GM19328 (cell line): ENCODE data around the gene GPR179.
"Not testable (repeated sequence)": the region's sequence is repeated elsewhere in the genome, so short reads cannot be mapped to it uniquely, and the experiment has no call there.

Source experiments
- ATAC-seq: cut with Tn5 transposase; IDR thresholded peaks from one replicate; pipeline ENCODE4 v1.9.1; 2021; ENCODE audit warnings: mild to moderate bottlenecking, moderate library complexity; ENCODE audit not compliant: unreplicated experiment

Gene GPR179

DNA sequence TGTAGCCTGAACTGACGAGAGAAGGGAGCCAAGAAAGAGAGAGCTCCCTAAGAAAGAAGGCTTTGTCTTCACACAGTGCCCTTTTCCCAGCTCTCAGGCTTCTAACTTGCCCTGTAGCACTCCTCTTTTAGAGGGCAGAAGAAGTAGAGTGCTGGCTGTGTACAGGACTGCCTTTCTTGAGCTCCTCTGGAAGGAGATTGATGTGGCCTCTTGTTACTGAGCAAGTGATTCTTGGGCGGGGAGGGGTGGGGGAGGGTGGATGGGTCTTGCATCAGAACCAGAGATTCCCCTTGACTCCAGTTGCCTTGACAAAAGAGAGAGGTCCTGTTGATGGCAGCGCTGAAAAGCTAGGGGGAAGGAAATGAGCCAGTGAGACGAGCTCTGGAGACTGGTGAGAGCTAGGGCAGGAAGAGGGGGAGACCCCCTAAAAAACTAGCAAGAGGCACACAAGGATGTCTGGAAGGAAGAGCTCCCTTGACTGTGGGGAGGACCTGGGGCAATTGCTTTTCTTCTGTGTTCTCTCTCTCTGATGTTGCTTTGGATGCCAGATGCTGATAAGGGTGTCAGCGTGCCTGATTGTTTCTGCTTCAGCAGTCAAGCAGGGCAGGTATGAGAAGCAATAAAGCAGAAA, 18.4 kb downstream of the GPR179 start:
- ATAC-seq = no peak

DNA sequence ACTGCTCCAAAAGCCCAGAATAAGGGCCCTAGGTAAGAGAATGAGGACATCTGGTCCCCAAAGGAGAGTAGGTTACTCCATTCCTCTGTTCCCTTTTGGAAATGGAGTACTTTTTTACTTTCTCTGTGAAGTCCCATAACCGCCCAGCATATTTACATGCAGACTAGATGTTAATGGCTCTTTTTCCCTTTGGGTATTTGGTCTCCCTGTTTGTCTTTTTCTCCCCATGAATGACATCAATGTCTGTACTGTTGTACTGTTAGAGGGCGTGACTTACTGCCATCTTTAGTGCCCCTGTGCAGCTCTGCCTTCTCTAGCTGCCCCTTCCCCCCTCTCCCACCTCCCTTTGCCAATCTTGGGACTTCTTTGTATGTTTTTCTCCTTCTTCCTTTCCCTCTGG, 19.0 kb downstream of the GPR179 start:
- ATAC-seq = no peak

DNA sequence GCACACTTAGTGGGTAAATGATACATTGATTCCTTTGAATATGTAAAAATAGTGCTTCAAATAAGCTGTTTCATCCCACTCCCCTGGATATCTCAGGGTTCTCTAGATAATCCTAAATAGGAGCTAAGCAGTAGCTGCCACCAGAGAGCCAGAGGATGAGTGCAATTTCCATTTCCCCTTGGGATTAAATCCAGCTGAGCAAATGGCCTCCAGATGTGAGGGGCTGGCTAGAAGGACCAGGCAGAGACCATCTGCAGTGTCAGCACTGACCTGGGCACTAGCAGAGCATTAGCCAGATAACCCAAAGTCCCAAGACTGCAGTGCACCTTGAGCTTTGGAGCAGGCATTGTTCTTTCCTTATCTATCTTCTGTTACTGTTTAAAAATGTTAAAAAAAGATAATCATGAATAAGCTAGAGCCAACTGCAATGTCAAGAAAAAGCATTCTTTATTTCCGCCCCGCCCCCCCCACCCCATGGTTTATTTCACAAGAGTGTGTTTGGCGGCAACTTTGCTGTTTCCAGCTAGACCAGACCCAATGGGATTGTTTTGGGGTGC, 19.5 kb downstream of the GPR179 start:
- no peak for ATAC-seq

DNA sequence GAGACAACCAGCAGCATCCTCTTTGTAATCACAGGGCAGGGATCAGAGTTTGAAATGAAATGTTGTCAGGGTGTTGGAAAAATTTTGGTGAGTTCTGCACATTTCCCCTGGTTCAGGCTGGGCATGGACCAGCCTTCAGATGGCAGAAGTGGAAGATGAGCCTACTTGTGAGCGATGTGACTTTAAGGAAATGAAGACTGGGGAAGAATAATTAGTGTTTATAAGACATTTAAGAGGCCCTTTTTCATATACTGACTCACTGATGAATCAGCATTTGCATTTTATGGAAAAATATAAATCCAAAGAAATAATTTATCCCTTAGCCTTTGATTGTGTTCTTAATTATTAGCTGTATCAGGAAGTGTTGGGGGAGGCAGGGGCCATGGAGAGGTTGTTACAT, 20.9 kb downstream of the GPR179 start:
- no peak for ATAC-seq

DNA sequence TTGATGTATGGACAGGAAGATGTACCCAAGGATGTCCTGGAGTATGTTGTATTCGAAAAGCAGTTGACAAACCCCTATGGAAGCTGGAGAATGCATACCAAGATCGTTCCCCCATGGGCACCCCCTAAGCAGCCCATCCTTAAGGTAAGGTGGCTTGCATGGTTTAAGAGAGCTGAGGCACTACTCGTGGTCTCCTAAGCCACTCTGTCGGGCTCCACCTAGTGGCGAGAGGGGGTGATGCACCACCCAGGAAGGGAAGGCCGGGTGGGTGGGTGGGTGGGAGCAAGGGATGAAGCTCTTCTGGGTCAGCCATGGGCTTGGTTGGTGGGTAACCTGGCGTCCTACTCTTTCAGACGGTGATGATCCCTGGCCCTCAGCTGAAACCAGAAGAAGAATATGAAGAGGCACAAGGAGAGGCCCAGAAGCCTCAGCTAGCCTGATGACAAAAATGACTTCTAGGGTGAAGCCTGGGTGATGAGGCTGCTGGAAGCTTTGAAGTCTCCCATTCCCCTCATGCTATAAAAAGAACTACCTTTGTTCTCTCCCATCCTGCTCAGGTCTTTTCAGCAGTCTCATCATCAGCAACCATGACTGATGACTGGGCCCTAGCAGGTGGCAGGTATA, 21.5 kb downstream of the GPR179 start:
- no peak for ATAC-seq

DNA sequence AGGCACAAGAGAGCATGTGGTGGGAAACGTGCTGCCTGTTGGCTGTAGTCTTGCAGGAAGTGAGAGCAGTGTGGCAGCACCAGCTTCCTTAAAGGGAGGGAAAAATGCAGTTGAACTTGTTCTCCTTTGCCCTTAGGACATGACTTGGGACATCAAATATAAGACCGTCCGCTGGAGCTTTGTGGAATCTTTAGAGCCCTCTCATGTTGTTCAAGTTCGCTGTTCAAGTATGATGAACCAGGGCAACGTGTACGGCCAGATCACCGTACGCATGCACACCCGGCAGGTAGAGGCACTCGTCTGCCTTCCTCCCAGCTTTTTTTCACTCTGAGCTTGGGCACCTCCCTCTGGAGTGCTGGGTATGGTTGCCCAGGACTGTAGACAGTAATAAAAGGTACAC, 23.3 kb downstream of the GPR179 start:
- no peak for ATAC-seq

DNA sequence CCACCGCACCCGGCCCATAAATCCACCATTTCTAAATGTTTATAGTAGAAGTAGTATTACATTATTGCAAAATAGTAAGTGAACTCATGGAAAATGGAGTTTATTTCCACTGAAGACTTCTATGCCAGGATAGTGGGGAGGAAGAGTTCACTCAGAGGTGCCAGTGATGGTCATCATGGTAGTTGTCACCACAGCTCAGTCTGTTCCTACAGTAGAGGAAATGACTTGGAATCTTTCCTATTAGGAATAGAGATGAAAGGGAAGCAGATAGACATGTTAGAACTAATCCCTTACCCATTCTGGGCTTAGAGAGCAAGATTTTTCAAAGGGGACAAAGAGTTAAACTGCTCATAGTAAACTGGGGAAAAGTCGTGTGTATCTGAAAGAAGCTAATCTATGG, 26.7 kb downstream of the GPR179 start:
- no peak for ATAC-seq

DNA sequence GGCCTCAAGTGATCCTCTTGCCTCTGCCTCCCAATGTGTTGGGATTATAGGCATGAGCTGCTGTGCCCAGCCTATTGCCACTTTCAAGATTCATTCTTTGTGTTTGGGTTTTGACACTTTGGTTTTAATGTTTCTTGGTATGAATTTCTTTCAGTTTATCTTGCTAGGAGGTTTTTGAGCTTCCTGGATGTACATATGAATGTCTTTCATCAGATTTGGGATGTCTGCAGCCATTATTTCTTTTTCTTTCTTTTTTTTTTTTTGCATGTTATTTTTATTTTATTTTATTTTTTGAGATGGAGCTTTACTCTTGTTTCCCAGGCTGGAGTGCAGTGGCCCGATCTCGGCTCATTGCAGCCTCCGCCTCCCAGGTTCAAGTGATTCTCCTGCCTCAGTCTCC, 28.3 kb downstream of the GPR179 start:
- no peak for ATAC-seq

DNA sequence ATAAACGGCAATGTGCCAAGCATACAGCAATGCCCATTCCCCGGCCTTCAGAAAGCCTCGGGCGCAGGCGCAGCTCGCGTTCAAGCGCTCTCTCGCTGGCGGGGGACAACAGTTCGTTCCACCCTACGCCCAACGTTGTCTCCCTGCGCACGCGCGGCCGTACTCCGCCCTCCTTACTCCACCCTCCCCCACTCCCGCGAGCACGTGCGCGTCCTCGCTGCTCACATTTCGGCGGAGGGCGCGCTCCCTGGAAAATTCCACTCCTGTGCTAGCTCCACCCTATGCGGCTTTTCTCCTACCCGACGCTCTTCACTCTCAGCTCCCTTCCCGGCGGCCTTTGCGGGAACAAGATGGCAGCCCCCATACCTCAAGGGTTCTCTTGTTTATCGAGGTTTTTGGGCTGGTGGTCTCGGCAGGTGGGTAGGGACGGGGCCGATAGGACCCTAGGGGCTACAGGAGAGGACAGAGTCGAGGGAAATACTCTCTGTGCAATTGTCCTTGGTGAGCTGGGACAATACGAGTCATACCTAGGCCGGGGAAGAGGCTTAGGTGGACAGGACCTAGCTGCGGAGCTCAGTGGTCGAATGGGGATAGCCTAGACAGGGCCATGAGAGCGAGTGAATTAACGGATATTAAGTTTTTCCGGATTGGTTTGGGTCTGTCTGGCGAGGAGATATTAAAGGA, 46.8 kb downstream of the GPR179 start, which contains the start of gene MRPL45:
TSS of gene MRPL45 (plus strand) at position 335 of the 684 bp plus-strand sequence. CDS start at position 351, 16 bp downstream.
- ATAC-seq = peak; percentile 87

DNA sequence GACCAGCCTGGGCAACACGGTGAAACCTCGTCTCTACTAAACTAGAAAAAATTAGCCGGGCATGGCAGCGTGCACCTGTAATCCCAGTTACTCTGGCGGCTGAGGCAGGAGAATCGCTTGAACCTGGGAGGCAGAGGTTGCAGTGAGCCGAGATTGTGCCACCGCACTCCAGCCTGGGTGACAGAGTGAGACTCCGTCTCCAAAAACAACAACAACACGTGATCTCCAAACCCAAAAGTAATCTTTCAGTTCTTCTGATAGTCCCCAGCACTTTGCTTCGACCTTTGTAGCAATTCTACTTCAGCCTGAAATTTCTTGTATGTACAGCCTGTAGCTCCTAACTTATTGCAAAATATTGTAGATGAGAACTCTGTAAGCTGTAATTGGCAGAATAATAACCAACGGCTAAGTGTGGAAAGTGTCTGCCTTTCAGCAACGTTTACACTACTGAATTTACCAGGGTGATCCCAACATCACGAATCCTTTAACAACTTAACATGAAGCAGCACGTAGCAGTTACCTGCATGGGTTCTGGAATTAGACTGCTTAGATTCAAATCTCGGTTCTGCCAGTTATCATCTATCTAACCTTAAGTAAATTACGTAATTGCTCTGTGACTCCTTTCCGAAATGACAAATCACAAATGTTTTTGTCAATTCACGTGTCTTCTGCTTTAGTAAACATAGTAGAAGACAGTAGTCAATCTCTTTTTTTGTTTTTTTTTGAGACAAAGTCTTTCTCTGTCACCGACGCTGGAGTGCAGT, 48.0 kb downstream of the GPR179 start:
- ATAC-seq = not testable (repeated sequence)

DNA sequence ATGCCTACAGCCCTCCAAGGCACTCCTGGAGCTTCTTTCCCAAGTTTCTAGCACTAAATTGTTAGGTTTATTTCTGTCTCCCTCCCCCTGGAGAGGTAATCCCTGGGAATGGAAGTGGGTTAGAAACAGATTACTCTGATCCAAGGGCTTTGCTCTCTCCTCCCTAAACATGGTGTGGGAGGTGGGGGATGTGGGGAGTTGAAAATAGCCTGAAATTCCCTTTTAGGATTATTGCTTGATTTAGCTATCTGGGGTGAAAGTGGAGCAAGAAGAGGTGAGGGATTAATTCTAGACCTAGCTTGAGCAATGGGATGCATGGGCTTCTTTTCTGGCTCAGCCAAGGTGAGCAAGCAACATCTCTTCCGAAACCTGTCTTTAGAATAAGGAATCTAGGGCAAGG, 54.0 kb downstream of the GPR179 start:
- not testable (repeated sequence) for ATAC-seq

DNA sequence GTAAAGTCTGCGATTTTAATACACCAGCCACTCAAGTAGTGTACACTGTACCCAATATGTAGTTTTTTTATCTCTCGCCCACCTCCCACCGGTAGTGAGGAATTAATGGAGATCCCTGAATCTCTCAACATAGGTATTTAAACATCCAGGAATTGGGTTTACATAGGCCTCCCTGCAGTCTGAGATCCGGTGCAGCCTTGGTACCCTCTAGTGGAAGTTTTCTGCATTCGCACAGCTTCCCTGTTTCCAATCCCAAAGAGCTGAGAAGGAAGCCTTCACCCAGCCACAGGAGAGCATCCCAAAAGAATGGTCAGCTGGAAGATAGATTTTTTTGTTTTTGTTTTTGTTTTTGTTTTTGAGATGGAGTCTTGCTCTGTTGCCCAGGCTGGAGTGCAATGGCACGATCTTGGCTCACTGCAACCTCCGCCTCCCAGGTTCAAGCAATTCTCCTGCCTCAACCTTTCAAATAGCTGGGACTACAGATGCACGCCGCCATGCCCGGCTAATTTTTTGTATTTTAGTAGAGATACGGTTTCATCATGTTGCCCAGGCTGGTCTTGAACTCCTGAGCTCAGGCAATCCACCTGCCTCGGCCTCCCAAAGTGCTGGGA, 55.4 kb downstream of the GPR179 start:
- not testable (repeated sequence) for ATAC-seq

DNA sequence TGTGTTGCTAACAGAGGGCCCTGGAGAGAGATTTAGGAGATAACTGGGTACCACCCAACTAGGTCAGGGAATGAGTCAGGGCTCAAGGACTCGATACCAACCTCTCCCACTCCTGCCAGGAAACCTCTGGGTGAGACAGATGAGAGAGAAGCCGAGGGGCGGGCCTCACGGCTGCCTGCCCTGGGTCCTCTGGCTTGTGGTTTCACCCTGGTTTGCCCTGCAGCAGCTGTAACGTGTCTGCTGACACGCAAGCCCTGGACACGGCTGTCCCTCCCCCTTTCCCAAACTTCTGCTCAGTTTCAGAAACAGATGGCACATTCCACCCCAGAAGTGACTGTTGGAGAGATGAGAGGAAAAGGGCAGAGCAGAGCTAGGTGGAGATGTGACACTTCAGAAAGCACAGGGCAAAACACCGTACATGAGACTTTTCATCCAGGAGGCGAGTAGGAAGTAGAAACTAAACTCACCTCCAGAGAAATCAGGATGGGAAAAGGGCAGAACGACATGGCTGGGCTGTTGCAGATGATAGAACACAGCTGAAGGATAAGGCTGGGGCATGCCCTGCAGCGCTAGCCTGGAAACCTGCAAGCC, 57.2 kb downstream of the GPR179 start:
- not testable (repeated sequence) for ATAC-seq

DNA sequence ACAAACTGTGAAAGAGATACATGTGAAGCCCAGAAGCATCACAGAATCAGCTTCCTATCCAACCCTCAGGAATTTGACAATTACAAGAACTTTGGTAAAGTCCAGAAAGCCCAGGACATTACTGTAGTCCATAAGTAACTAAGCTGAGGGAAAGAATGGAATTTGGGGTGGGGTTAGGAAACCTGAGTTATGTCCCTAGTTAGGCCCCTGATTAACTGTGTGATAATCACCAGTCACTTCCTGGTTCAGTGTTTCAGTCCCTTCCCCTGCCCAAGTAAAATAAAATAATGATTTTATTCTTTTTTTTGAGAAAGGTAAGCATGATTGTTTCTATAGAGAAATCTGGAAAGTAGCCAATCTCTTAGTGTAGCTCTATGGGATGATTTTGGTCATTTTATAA, 57.8 kb downstream of the GPR179 start:
- ATAC-seq = not testable (repeated sequence)
